Right lobe of liver (tissue), 4 donors: Measurements from ENCODE around the gene PPP1R14C.

Source experiments
- POLR2A ChIP-seq: fragments of 450-650 bp; IDR thresholded peaks from one replicate; pipeline ENCODE4 v1.6.1; 2017; ENCODE audit warnings: antibody characterized with exemption, mild to moderate bottlenecking
- TF ChIP-seq, protein P1 (sequence below), 4 donors: fragments of 200-600 bp in 3 of 4; fragments of 450-650 bp in 1 of 4; IDR thresholded peaks; one replicate each; pipeline versions ENCODE4 v1.5.1 to v1.8.0; 2016 to 2022; ENCODE audit warnings: antibody characterized with exemption in 4 of 4, mild to moderate bottlenecking in 2 of 4
- donor health status: DM: no; HTN: no; CAD: no.
- donor health status: DM: no; HTN: no; CAD: no.
- donor health status: DM: no; HTN: yes; CAD: no.

DNA sequence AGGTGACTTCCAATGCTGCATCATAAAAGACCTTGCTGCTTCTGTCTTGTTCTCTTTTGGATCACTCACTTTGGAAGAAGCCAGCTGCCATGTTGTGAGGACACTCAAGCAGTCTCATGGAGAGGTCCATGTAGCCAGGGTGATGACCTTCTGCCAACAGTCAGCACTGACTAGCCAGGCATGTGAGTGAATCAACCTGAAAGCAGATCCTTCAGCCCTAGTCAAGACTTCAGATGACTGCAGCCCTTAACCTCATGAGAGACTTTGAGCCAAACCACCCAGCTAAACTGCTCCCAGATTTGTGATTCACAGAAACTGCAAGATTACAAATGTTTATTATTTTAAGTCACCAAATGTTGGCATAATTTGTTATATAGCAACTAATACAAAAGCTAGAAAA lies 140.0 kb downstream of the PPP1R14C start:
- TF ChIP-seq, protein P1, sequence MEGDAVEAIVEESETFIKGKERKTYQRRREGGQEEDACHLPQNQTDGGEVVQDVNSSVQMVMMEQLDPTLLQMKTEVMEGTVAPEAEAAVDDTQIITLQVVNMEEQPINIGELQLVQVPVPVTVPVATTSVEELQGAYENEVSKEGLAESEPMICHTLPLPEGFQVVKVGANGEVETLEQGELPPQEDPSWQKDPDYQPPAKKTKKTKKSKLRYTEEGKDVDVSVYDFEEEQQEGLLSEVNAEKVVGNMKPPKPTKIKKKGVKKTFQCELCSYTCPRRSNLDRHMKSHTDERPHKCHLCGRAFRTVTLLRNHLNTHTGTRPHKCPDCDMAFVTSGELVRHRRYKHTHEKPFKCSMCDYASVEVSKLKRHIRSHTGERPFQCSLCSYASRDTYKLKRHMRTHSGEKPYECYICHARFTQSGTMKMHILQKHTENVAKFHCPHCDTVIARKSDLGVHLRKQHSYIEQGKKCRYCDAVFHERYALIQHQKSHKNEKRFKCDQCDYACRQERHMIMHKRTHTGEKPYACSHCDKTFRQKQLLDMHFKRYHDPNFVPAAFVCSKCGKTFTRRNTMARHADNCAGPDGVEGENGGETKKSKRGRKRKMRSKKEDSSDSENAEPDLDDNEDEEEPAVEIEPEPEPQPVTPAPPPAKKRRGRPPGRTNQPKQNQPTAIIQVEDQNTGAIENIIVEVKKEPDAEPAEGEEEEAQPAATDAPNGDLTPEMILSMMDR (IDR thresholded peaks at IDR 0.05), result no peak
- no peak for TF ChIP-seq POLR2A
